IPS-15b (cell line): ENCODE data around the gene C17orf107.
"Not testable (repeated sequence)": the region's sequence is repeated elsewhere in the genome, so short reads cannot be mapped to it uniquely, and the experiment has no call there.

ENCODE experiments used
- H3K27me3 ChIP-seq: one replicate; pipeline ENCODE4 v1.6.1; 2013; ENCODE audit warnings: low read length; ENCODE audit not compliant: control insufficient read depth, insufficient read depth
- H3K36me3 ChIP-seq: one replicate; pipeline ENCODE4 v1.6.1; 2013; ENCODE audit warnings: low read length; ENCODE audit not compliant: control insufficient read depth, insufficient read depth
- H3K4me1 ChIP-seq: one replicate; pipeline ENCODE4 v1.6.1; 2013; ENCODE audit warnings: mild to moderate bottlenecking, low read length; ENCODE audit not compliant: control insufficient read depth, insufficient read depth
- H3K4me3 ChIP-seq: one replicate; pipeline ENCODE4 v1.5.1; 2013; ENCODE audit warnings: low read depth, low read length
- H3K9ac ChIP-seq: one replicate; pipeline ENCODE4 v1.6.1; 2013; ENCODE audit warnings: low read depth, mild to moderate bottlenecking, low read length
- H3K9me3 ChIP-seq: one replicate; pipeline ENCODE4 v1.6.1; 2013; ENCODE audit warnings: mild to moderate bottlenecking, low read length; ENCODE audit not compliant: control insufficient read depth, insufficient read depth

Gene C17orf107

DNA sequence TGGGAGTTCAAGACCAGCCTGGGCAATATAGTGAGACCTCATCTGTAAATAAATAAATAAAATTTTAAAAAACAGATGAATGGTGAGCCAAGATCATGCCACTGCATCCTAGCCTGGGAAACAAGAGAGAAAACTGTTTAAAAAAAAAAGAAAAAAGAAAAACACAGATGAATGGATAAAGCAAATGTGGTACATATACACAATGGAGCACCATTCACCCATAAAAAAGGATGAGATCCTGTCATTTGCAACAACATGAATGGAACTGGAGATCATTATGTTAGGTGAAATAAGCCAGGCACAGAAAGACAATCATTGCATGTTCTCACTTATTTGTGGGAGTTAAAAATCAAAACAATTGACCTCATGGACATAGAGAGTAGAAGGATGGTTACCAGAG lies 7.3 kb downstream of the C17orf107 start:
- H3K4me1 ChIP-seq, H3K27me3 ChIP-seq, H3K36me3 ChIP-seq, H3K9ac ChIP-seq, H3K4me3 ChIP-seq, H3K9me3 ChIP-seq: not testable (repeated sequence)

GRCh38 chr17:4908301-4908700 lies 9.0 kb downstream of the C17orf107 start:
- Histone ChIP-seq H3K27me3 (no peaks in the 10 kb centered on the region), H3K9ac (no peak overlapping the region), H3K4me3 (no peak overlapping the region)

GRCh38 chr17:4908711-4909496 lies 9.6 kb downstream of the C17orf107 start:
- Histone ChIP-seq H3K9ac (no peak overlapping the region), H3K4me1 (no peaks in the 10 kb centered on the region), H3K36me3 (no peaks in the 10 kb centered on the region), H3K9me3 (no peaks in the 10 kb centered on the region), H3K4me3 (no peak overlapping the region), H3K27me3 (no peaks in the 10 kb centered on the region)

More at GRCh38 chr17:4908301-4908700, 9.0 kb downstream of the C17orf107 start:
- no peaks in the 10 kb centered on the region for H3K36me3 ChIP-seq
- no peaks in the 10 kb centered on the region for H3K9me3 ChIP-seq
- peaks cover 3% of the 10 kb centered on the region for H3K4me1 ChIP-seq

DNA sequence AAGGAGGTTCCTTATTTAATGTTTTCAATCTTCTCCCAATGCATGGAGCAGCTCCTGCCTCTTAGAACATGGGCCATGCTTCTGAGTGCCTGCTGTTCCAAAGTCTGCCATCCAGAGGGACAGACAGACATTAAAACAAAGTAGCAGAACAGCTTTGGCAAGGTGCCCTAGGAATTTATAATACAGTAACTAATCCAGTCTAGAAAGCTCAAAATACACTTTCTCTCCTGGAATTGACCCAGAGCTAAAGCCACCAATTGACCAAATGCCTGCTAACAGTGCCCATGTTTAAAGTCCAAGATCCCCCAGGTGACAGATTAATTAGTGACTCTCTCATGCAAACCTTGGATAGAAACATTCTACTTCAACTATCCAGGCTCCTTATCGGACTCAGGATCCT lies 14.7 kb downstream of the C17orf107 start:
- Histone ChIP-seq H3K4me3 (no peak overlapping the region), H3K4me1 (no peaks in the 10 kb centered on the region), H3K9ac (no peak overlapping the region), H3K9me3 (no peaks in the 10 kb centered on the region), H3K36me3 (no peaks in the 10 kb centered on the region), H3K27me3 (no peaks in the 10 kb centered on the region)

DNA sequence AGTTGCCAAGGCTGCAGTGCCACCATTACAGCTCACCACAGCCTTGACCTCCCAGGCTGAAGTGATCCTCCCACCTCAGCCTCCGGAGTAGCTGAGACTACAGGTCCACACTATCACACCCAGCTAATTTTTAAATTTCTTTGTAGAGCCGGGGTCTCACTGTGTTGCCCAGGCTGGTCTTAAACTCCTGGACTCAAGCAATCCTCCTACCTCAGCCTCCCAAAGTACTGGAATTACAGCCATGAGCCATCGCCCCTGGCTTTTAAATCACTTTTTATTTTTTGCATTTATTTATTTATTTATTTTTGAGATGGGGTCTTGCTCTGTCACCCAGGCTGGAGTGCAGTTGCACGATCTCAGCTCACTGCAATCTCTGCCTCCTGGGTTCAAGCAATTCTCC lies 15.2 kb downstream of the C17orf107 start:
- not testable (repeated sequence) for H3K4me1 ChIP-seq, H3K4me3 ChIP-seq, H3K27me3 ChIP-seq, H3K36me3 ChIP-seq, H3K9me3 ChIP-seq, H3K9ac ChIP-seq

GRCh38 chr17:4919511-4920047 lies 20.2 kb downstream of the C17orf107 start:
- Histone ChIP-seq H3K4me3 (no peak overlapping the region), H3K4me1 (peaks cover 4% of the 10 kb centered on the region), H3K27me3 (no peaks in the 10 kb centered on the region), H3K36me3 (no peaks in the 10 kb centered on the region), H3K9me3 (no peaks in the 10 kb centered on the region), H3K9ac (no peak overlapping the region)

- no peaks in the 10 kb centered on the region for H3K9me3 ChIP-seq
- H3K27me3 ChIP-seq, result no peaks in the 10 kb centered on the region
- no peak overlapping the region for H3K4me3 ChIP-seq
- no peak overlapping the region for H3K9ac ChIP-seq
- H3K36me3 ChIP-seq, result no peaks in the 10 kb centered on the region
- H3K4me1 ChIP-seq, result peaks cover 4% of the 10 kb centered on the region
Observed at GRCh38 chr17:4920351-4921048, 21.2 kb downstream of the C17orf107 start.

GRCh38 chr17:4921320-4921719 lies 22.0 kb downstream of the C17orf107 start:
- H3K4me1 ChIP-seq, result peaks cover 4% of the 10 kb centered on the region
- no peaks in the 10 kb centered on the region for H3K36me3 ChIP-seq
- no peaks in the 10 kb centered on the region for H3K27me3 ChIP-seq
- no peaks in the 10 kb centered on the region for H3K9me3 ChIP-seq
- no peak overlapping the region for H3K4me3 ChIP-seq
- no peak overlapping the region for H3K9ac ChIP-seq

DNA sequence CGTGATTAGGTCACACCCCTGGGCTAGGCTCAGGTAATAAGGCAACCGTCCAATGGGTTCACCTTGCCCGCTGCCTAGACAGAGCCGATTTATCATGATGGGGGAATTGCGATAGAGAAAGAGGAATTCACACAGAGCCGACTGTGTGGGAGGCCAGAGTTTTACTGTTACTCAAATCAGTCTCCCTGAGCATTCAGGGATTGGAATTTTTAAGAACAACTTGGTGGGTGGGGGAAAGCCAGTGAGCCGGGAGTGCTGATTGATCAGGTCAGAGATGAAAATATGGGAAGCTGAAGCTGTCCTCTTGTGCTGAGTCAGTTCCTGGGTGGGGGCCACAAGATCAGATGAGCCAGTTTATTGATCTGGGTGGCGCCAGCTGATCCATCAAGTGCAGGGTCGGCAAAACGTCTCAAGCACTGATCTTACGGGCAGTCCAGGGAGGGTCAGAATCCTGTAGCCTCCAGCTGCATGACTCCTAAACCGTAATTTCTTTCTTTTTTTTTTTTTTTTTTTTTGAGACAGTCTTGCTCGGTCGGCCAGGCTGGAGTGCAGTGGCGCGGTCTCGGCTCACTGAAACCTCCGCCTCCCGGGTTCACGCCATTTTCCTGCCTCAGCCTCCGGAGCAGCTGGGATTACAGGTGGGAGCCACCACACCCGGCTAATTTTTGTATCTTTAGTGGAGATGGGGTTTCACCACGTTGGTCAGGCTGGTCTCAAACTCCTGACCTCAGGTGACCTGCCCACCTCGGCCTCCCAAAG lies 27.4 kb downstream of the C17orf107 start:
- not testable (repeated sequence) for H3K9ac ChIP-seq, H3K36me3 ChIP-seq, H3K9me3 ChIP-seq, H3K4me3 ChIP-seq, H3K27me3 ChIP-seq, H3K4me1 ChIP-seq

DNA sequence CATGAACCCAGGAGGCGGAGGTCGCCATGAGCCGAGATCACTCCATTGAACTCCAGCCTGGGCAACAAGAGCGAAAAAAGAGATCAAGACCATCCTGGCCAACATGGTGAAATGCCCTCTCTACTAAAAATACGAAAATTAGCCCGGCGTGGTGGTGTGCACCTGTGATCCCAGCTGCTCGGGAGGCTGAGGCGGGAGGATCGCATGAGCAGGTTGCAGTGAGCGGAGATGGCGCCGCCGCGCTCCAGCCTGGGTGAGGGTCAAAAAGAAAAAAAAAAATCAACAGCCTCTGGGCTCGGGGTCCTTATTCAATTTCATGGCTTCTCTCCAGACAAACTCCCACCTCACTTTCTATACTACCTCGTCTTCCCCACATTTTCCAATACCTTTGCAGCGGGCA lies 29.5 kb downstream of the C17orf107 start:
- H3K4me1 ChIP-seq, result peaks cover 4% of the 10 kb centered on the region
- no peaks in the 10 kb centered on the region for H3K27me3 ChIP-seq
- H3K4me3 ChIP-seq, result no peak overlapping the region
- H3K9me3 ChIP-seq, result no peaks in the 10 kb centered on the region
- H3K9ac ChIP-seq, result no peak overlapping the region
- peaks cover under 1% of the 10 kb centered on the region for H3K36me3 ChIP-seq

- no peaks in the 10 kb centered on the region for H3K27me3 ChIP-seq
- no peak within 1 kb of the TSS for H3K4me3 ChIP-seq
- peaks cover 11% of the 10 kb centered on the region for H3K36me3 ChIP-seq
- H3K4me1 ChIP-seq, result peaks cover 4% of the 10 kb centered on the region
- H3K9me3 ChIP-seq, result no peaks in the 10 kb centered on the region
- peak within 1 kb of the TSS; percentile 16 for H3K9ac ChIP-seq
Observed at GRCh38 chr17:4931963-4932362, 32.6 kb downstream of the C17orf107 start, which contains the start of gene GP1BA. Gene GP1BA, plus strand, starts transcription at chr17:4932277. Its CDS starts 328 bp downstream, at chr17:4932605.
